ENCODE results near the gene NAB2. TPM values are rescaled to one million over a fixed set of nuclear protein-coding genes. Genes with fewer than 3 reads are reported as not detected.

NAB2 gene
- total and polyA plus RNA-seq, 9 of the 15 experiments (the other 6 are each of a cell fraction or from before 2014, with no cell fraction given), result 0.45 to 40.9 (median 20.4) TPM

DNA sequence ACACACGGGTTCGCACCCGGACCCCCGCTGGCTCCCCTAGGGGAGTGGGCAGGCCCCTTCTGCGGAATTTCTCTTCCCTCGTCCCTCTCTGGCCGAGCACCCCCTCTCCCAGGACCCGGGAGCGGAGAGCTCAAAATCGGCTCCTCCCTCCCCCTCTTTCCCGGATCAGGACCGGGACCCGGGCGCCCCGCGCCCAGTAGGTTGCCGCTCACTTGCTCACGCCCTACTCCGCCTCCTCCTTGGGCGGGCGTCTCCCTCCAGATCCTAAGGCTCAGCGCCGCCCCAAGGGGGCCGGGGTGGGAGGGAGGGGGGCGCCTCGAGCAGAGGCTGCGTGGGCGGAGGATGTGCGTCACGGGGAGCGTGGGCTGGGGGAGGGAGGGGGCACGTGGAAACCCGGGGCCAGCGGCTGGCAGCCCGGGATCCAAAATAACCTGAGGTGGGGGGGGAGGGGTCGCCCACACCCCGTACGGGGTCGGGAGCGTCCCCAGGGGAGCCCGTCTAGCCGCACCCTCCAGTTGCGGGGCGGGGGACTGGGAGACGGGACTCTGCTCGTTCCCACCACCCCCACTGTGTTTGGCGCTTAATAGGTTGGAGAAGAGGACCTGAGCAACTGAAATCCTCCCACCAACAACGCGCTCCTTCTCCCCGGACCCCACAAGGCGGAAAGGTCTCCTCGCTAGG, 1.8 kb upstream of the NAB2 start (continued):
- TF ChIP-seq SAFB2 (IDR thresholded peaks at IDR 0.05; ENCODE audit: borderline replicate concordance, low read depth, low read length, severe bottlenecking), result no peak
- TF ChIP-seq, protein P1, sequence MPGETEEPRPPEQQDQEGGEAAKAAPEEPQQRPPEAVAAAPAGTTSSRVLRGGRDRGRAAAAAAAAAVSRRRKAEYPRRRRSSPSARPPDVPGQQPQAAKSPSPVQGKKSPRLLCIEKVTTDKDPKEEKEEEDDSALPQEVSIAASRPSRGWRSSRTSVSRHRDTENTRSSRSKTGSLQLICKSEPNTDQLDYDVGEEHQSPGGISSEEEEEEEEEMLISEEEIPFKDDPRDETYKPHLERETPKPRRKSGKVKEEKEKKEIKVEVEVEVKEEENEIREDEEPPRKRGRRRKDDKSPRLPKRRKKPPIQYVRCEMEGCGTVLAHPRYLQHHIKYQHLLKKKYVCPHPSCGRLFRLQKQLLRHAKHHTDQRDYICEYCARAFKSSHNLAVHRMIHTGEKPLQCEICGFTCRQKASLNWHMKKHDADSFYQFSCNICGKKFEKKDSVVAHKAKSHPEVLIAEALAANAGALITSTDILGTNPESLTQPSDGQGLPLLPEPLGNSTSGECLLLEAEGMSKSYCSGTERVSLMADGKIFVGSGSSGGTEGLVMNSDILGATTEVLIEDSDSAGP (CRISPR knock-in tag; IDR thresholded peaks at IDR 0.05), result no peak
- no peak for TF ChIP-seq TAL1 (IDR thresholded peaks at IDR 0.05)
- TF ChIP-seq, protein P2, sequence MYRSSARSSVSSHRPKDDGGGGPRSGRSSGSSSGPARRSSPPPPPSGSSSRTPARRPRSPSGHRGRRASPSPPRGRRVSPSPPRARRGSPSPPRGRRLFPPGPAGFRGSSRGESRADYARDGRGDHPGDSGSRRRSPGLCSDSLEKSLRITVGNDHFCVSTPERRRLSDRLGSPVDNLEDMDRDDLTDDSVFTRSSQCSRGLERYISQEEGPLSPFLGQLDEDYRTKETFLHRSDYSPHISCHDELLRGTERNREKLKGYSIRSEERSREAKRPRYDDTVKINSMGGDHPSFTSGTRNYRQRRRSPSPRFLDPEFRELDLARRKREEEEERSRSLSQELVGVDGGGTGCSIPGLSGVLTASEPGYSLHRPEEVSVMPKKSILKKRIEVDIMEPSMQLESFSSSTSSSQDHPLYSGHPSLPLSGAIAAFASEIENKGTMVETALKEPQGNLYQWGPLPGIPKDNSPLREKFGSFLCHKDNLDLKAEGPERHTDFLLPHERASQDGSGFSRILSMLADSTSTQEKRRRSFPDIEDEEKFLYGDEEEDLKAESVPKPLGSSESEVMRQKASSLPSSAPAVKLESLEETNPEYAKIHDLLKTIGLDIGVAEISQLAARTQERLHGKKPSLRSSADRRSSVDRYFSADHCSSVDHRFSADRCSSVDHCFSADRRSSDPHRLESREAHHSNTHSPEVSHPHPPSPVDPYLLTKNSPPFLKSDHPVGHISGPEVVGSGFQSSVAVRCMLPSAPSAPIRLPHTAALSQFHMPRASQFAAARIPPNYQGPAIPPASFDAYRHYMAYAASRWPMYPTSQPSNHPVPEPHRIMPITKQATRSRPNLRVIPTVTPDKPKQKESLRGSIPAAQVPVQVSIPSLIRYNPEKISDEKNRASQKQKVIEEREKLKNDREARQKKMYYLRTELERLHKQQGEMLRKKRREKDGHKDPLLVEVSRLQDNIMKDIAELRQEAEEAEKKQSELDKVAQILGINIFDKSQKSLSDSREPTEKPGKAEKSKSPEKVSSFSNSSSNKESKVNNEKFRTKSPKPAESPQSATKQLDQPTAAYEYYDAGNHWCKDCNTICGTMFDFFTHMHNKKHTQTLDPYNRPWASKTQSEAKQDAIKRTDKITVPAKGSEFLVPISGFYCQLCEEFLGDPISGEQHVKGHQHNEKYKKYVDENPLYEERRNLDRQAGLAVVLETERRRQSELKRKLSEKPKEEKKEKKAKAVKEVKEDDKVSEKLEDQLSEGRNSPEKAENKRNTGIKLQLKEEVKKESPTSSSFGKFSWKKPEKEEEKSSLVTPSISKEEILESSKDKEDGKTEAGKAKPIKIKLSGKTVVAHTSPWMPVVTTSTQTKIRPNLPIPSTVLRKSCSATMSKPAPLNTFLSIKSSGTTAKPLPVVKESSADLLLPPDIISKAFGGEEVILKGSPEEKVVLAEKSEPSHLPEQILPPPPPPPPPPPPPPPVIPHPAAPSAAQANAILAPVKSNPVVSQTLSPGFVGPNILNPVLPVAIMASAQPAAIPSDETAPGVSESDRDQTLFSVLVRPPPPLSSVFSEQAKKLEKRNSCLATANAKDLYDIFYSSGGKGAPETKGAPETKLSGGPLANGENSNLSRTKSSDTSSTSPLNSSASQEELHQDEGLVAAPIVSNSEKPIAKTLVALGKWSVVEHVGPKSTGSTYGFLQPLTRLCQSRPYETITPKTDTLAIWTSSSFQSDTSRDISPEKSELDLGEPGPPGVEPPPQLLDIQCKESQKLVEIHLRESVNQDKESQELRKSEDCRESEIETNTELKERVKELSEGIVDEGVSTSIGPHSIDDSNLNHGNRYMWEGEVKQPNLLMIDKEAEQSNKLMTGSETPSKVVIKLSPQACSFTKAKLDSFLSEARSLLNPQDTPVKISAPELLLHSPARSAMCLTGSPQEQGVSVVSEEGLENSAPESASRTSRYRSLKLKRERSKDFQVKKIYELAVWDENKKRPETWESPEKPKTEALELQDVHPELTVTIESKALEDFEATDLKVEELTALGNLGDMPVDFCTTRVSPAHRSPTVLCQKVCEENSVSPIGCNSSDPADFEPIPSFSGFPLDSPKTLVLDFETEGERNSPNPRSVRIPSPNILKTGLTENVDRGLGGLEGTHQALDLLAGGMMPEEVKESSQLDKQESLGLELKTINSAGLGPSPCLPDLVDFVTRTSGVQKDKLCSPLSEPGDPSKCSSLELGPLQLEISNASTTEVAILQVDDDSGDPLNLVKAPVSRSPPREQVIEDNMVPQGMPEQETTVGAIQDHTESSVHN (IDR thresholded peaks at IDR 0.05; ENCODE audit: borderline replicate concordance in 1 of 2, low read depth in 1 of 2), result no peak
- TF ChIP-seq NFIX (CRISPR knock-in tag; IDR thresholded peaks at IDR 0.05; ENCODE audit: low read depth), result no peak
- no peak for TF ChIP-seq POLR3G (IDR thresholded peaks at IDR 0.05; ENCODE audit: extremely low read depth, insufficient read length, insufficient replicate concordance)
- TF ChIP-seq POLR2G (IDR thresholded peaks at IDR 0.05; ENCODE audit: low read depth, low read length), result peak; percentile 85
- no peak for TF ChIP-seq ZNF780A (CRISPR knock-in tag; IDR thresholded peaks at IDR 0.05)
- peak; percentile 9 for TF ChIP-seq HMGN3 (IDR thresholded peaks at IDR 0.05; ENCODE audit: borderline replicate concordance, extremely low read depth, insufficient read length, low read depth, low read length)
- TF ChIP-seq, protein P3, sequence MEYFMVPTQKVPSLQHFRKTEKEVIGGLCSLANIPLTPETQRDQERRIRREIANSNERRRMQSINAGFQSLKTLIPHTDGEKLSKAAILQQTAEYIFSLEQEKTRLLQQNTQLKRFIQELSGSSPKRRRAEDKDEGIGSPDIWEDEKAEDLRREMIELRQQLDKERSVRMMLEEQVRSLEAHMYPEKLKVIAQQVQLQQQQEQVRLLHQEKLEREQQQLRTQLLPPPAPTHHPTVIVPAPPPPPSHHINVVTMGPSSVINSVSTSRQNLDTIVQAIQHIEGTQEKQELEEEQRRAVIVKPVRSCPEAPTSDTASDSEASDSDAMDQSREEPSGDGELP (CRISPR knock-in tag; IDR thresholded peaks at IDR 0.05; ENCODE audit: borderline replicate concordance), result peak; percentile 16; the same call in 1 of the 2 replicates
- peak; percentile 92 for TF ChIP-seq ZBTB7A (IDR thresholded peaks at IDR 0.05; ENCODE audit: borderline replicate concordance, control insufficient read depth, low read depth, low read length)
- TF ChIP-seq, protein P4, sequence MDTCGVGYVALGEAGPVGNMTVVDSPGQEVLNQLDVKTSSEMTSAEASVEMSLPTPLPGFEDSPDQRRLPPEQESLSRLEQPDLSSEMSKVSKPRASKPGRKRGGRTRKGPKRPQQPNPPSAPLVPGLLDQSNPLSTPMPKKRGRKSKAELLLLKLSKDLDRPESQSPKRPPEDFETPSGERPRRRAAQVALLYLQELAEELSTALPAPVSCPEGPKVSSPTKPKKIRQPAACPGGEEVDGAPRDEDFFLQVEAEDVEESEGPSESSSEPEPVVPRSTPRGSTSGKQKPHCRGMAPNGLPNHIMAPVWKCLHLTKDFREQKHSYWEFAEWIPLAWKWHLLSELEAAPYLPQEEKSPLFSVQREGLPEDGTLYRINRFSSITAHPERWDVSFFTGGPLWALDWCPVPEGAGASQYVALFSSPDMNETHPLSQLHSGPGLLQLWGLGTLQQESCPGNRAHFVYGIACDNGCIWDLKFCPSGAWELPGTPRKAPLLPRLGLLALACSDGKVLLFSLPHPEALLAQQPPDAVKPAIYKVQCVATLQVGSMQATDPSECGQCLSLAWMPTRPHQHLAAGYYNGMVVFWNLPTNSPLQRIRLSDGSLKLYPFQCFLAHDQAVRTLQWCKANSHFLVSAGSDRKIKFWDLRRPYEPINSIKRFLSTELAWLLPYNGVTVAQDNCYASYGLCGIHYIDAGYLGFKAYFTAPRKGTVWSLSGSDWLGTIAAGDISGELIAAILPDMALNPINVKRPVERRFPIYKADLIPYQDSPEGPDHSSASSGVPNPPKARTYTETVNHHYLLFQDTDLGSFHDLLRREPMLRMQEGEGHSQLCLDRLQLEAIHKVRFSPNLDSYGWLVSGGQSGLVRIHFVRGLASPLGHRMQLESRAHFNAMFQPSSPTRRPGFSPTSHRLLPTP (IDR thresholded peaks at IDR 0.05; ENCODE audit: borderline replicate concordance, extremely low read depth, insufficient read length), result no peak

All from K562 (cell line).